Neural cell (in vitro differentiated cells): ENCODE measurements around the gene ZFR2. TPM values are rescaled to one million over a fixed set of nuclear protein-coding genes. Genes with fewer than 3 reads are reported as not detected.

ENCODE experiments used
- H2AFZ ChIP-seq: fragments of 200-600, 300-800 bp; sonication (generic), shearing (Covaris generic); 2 replicates; pipeline ENCODE4 v1.6.0; 2014; ENCODE audit warnings: low read depth, mild to moderate bottlenecking, antibody characterized with exemption, low read length, moderate library complexity
- H3F3A ChIP-seq: fragments of 200-600 bp; shearing (Covaris generic); 2 replicates; pipeline ENCODE4 v1.6.1; 2016; ENCODE audit warnings: mild to moderate bottlenecking, moderate library complexity, mixed read lengths, antibody characterized with exemption, low read length; ENCODE audit not compliant: insufficient read depth, poor library complexity, severe bottlenecking
- H3K27ac ChIP-seq: fragments of 200-600, 300-800 bp; sonication (generic), shearing (Covaris generic); 2 replicates; pipeline ENCODE4 v1.5.1; 2014; ENCODE audit warnings: mild to moderate bottlenecking, low read length, moderate library complexity
- H3K27me3 ChIP-seq: fragments of 300-800, 200-600 bp; sonication (generic), shearing (Covaris generic); 2 replicates; pipeline ENCODE4 v1.6.0; 2014; ENCODE audit warnings: mild to moderate bottlenecking, low read depth, low read length, moderate library complexity; ENCODE audit not compliant: insufficient read depth
- H3K36me3 ChIP-seq: fragments of 300-800, 200-600 bp; sonication (generic), shearing (Covaris generic); 2 replicates; pipeline ENCODE4 v1.5.1; 2014; ENCODE audit warnings: mild to moderate bottlenecking, antibody characterized with exemption, low read length, moderate library complexity; ENCODE audit not compliant: insufficient read depth
- H3K4me2 ChIP-seq: fragments of 300-800, 200-600 bp; sonication (generic), shearing (Covaris generic); 2 replicates; pipeline ENCODE4 v1.6.0; 2014; ENCODE audit warnings: mild to moderate bottlenecking, low read length
- H3K4me3 ChIP-seq: fragments of 300-800, 200-600 bp; sonication (generic), shearing (Covaris generic); 2 replicates; pipeline ENCODE4 v1.5.1; 2014; ENCODE audit warnings: mild to moderate bottlenecking, low read length, moderate library complexity
- H3K79me2 ChIP-seq: fragments of 200-600 bp; shearing (Covaris generic); replicated peaks from 2 replicates; pipeline ENCODE4 v1.6.0; 2014; ENCODE audit warnings: mild to moderate bottlenecking, low read length, moderate library complexity; ENCODE audit not compliant: insufficient read depth
- H3K9ac ChIP-seq: fragments of 300-800, 200-600 bp; sonication (generic), shearing (Covaris generic); 2 replicates; pipeline ENCODE4 v1.6.1; 2016; ENCODE audit warnings: mild to moderate bottlenecking, low read length, mixed read lengths
- H3K9me2 ChIP-seq: fragments of 200-600 bp; shearing (Covaris generic); 2 replicates; pipeline ENCODE4 v1.6.1; 2016; ENCODE audit warnings: mild to moderate bottlenecking, low read length, mixed read lengths; ENCODE audit not compliant: insufficient read depth
- H3K9me3 ChIP-seq: fragments of 200-600, 300-800 bp; sonication (generic), shearing (Covaris generic); 2 replicates; pipeline ENCODE4 v1.6.1; 2016; ENCODE audit warnings: mild to moderate bottlenecking, mixed run types, low read length, moderate library complexity, mixed read lengths
- H4K20me1 ChIP-seq: fragments of 200-600 bp; shearing (Covaris generic); 2 replicates; pipeline ENCODE4 v1.6.1; 2016; ENCODE audit warnings: mild to moderate bottlenecking, mixed run types; ENCODE audit not compliant: insufficient read depth
- CTCF ChIP-seq: fragments of 450-650 bp; IDR thresholded peaks from 2 replicates; pipeline ENCODE4 v1.5.1; 2014; ENCODE audit warnings: antibody characterized with exemption, mild to moderate bottlenecking, moderate library complexity; ENCODE audit not compliant: poor library complexity, severe bottlenecking
- EP300 ChIP-seq: fragments of 450-650 bp; conservative IDR thresholded peaks from 2 replicates; pipeline ENCODE4 v1.6.1; 2014; ENCODE audit warnings: antibody characterized with exemption, mild to moderate bottlenecking, moderate library complexity; ENCODE audit not compliant: poor library complexity, severe bottlenecking
- EZH2 ChIP-seq: fragments of 200-600, 300-800 bp; shearing (Covaris generic), sonication (generic); IDR thresholded peaks from 2 replicates; pipeline ENCODE4 v1.6.1; 2014; ENCODE audit warnings: antibody characterized with exemption, low read length, borderline replicate concordance, mild to moderate bottlenecking; ENCODE audit not compliant: insufficient read depth, poor library complexity, severe bottlenecking
- MXI1 ChIP-seq: fragments of 450-650 bp; conservative IDR thresholded peaks from 2 replicates; pipeline ENCODE4 v1.6.1; 2014; ENCODE audit warnings: antibody characterized with exemption, mild to moderate bottlenecking; ENCODE audit not compliant: poor library complexity, severe bottlenecking
- POLR2AphosphoS5 ChIP-seq: IDR thresholded peaks from 2 replicates; pipeline ENCODE4 v1.6.1; 2012
- RAD21 ChIP-seq: fragments of 450-650 bp; conservative IDR thresholded peaks from 2 replicates; pipeline ENCODE4 v1.6.1; 2014; ENCODE audit warnings: antibody characterized with exemption, mild to moderate bottlenecking, moderate library complexity
- REST ChIP-seq: IDR thresholded peaks from 2 replicates; pipeline ENCODE4 v1.6.1; 2012; ENCODE audit warnings: borderline replicate concordance
- SMC3 ChIP-seq: fragments of 450-650 bp; conservative IDR thresholded peaks from 2 replicates; pipeline ENCODE4 v1.6.1; 2014; ENCODE audit warnings: antibody characterized with exemption, mild to moderate bottlenecking, moderate library complexity; ENCODE audit not compliant: poor library complexity
- TAF1 ChIP-seq: IDR thresholded peaks from 2 replicates; pipeline ENCODE4 v1.6.1; 2012; ENCODE audit warnings: low read depth
- polyA plus RNA-seq: library from polyadenylated mRNA; depleted of rRNA; stranded (reverse); fragments of >200 nt; gene quantifications from 2 replicates; pipeline ENCODE4 v1.2.3, GENCODE V29; 2014

Gene ZFR2
- polyA plus RNA-seq, 1 donor from 2014 or later: 9.0 TPM

- Histone ChIP-seq H3K9me2 (no peaks in the 10 kb centered on the region), H4K20me1 (no peaks in the 10 kb centered on the region), H2AFZ (no peak overlapping the region), H3K9ac (no peak overlapping the region), H3K4me2 (no peak overlapping the region), H3K79me2 (no peaks in the 10 kb centered on the region), H3F3A (no peaks in the 10 kb centered on the region), H3K27ac (no peak overlapping the region), H3K4me3 (no peak overlapping the region), H3K36me3 (no peaks in the 10 kb centered on the region), H3K9me3 (peaks cover 5% of the 10 kb centered on the region), H3K27me3 (no peaks in the 10 kb centered on the region)
- no peak for TF ChIP-seq CTCF
- TF ChIP-seq RAD21: no peak
- TF ChIP-seq MXI1: no peak
- no peak for TF ChIP-seq POLR2AphosphoS5
- TF ChIP-seq EP300: no peak
- TF ChIP-seq EZH2: no peak
- TF ChIP-seq TAF1: no peak
- TF ChIP-seq SMC3: no peak
- no peak for TF ChIP-seq REST
Measured at GRCh38 chr19:3778104-3778867, 90.6 kb downstream of the ZFR2 start.

- H3K4me2 ChIP-seq: no peak overlapping the region
- H3K9me3 ChIP-seq: no peaks in the 10 kb centered on the region
- H3K79me2 ChIP-seq: no peaks in the 10 kb centered on the region
- H3K27me3 ChIP-seq: no peaks in the 10 kb centered on the region
- H4K20me1 ChIP-seq: no peaks in the 10 kb centered on the region
- H3K4me3 ChIP-seq: no peak overlapping the region
- H3K9me2 ChIP-seq: no peaks in the 10 kb centered on the region
- no peak overlapping the region for H2AFZ ChIP-seq
- no peak overlapping the region for H3K27ac ChIP-seq
- no peak overlapping the region for H3K9ac ChIP-seq
- H3F3A ChIP-seq: no peaks in the 10 kb centered on the region
- TF ChIP-seq CTCF (no peak), TAF1 (no peak), EP300 (no peak), REST (no peak), MXI1 (no peak), EZH2 (no peak), POLR2AphosphoS5 (no peak), SMC3 (no peak), RAD21 (no peak)
- no peaks in the 10 kb centered on the region for H3K36me3 ChIP-seq
Measured at GRCh38 chr19:3776479-3777040, 92.3 kb downstream of the ZFR2 start.
